Endothelial cell of umbilical vein (primary cell): ENCODE data around the gene PID1. TPM values are rescaled to one million over a fixed set of nuclear protein-coding genes. Genes with fewer than 3 reads are reported as not detected.

Experiments used
- BruUV-seq: library from RNA; stranded (reverse); fragments of 400-500 nt; replicated peaks from 2 replicates; lab custom pipeline; 2021; lab: Mats Ljungman, UMichigan
- CTCF ChIA-PET: fragments of 300-600, 350-600 bp; sonication (Branson Sonifier 250); formaldehyde crosslinking; loops from one replicate; lab custom pipeline; 2021; ENCODE audit warnings: antibody characterized with exemption, inconsistent platforms; lab: Charles Lee
- POLR2A ChIA-PET: fragments of 300-600, 350-600 bp; sonication (Branson Sonifier 250); formaldehyde crosslinking; loops from one replicate; lab custom pipeline; 2021; ENCODE audit warnings: antibody characterized with exemption, inconsistent platforms; lab: Charles Lee
- DNase-seq: peaks from one replicate; pipeline ENCODE4 v3.0.0-alpha.2; 2011; ENCODE audit warnings: low read depth, low spot score
- FAIRE-seq: peaks from 2 replicates; lab custom pipeline; 2011; peaks lifted over from hg19 to GRCh38; lab: Jason Lieb, UNC
- H2AFZ ChIP-seq: 2 replicates; pipeline ENCODE4 v1.6.0; 2012; ENCODE audit warnings: low read depth, low read length, control low read depth, inconsistent platforms
- H3K27ac ChIP-seq: 2 replicates; pipeline ENCODE4 v1.5.1; 2011; ENCODE audit warnings: low read depth, mild to moderate bottlenecking, control low read depth, low read length, moderate library complexity; ENCODE audit not compliant: insufficient read depth
- H3K27me3 ChIP-seq, 2 experiments: 2 replicates each; pipeline versions ENCODE4 v1.6.0 to v1.6.1; 2011; ENCODE audit warnings: low read length in 2 of 2, mixed read lengths in 1 of 2; ENCODE audit not compliant: control insufficient read depth in 2 of 2, insufficient read depth in 2 of 2
- H3K36me3 ChIP-seq, 2 experiments: 2 replicates in 1 of 2; 3 replicates in 1 of 2; pipeline ENCODE4 v1.5.1; 2011; ENCODE audit warnings: low read length in 2 of 2, mild to moderate bottlenecking in 1 of 2, moderate library complexity in 1 of 2; ENCODE audit not compliant: control insufficient read depth in 2 of 2, insufficient read depth in 2 of 2; ENCODE audit errors: extremely low read depth in 1 of 2
- H3K4me1 ChIP-seq: 3 replicates; pipeline ENCODE4 v1.5.1; 2011; ENCODE audit warnings: mild to moderate bottlenecking, low read length; ENCODE audit not compliant: control insufficient read depth, insufficient read depth; ENCODE audit errors: extremely low read depth
- H3K4me2 ChIP-seq: 2 replicates; pipeline ENCODE4 v1.6.1; 2011; ENCODE audit warnings: low read length, control low read depth, mixed read lengths; ENCODE audit not compliant: insufficient read depth
- H3K4me3 ChIP-seq, 3 experiments: fragments of 200-600 bp in 1 of 3; sonication (generic), shearing (Covaris generic) in 1 of 3; replicated peaks in 1 of 3; 2 replicates each; pipeline ENCODE4 v1.5.1; 2011 to 2016; ENCODE audit warnings: control low read depth in 3 of 3, low read length in 3 of 3, mild to moderate bottlenecking in 2 of 3, inconsistent platforms in 1 of 3, low read depth in 1 of 3, moderate library complexity in 1 of 3; ENCODE audit not compliant: insufficient read depth in 1 of 3
- H3K79me2 ChIP-seq: 2 replicates; pipeline ENCODE4 v1.6.0; 2012; ENCODE audit warnings: low read length, inconsistent platforms; ENCODE audit not compliant: control insufficient read depth, insufficient read depth
- H3K9ac ChIP-seq: replicated peaks from 2 replicates; pipeline ENCODE3; 2011; ENCODE audit warnings: low read length, control low read depth; ENCODE audit not compliant: insufficient read depth; ENCODE audit errors: extremely low read depth
- H3K9me1 ChIP-seq: replicated peaks from 3 replicates; pipeline ENCODE4 v1.6.0; 2011; ENCODE audit warnings: mild to moderate bottlenecking, low read length; ENCODE audit not compliant: control insufficient read depth, insufficient read depth; ENCODE audit errors: extremely low read depth
- H3K9me3 ChIP-seq: replicated peaks from 2 replicates; pipeline ENCODE4 v1.5.1; 2012; ENCODE audit warnings: low read length, inconsistent platforms; ENCODE audit not compliant: control insufficient read depth, insufficient read depth
- H4K20me1 ChIP-seq: replicated peaks from 2 replicates; pipeline ENCODE3; 2011; ENCODE audit warnings: mild to moderate bottlenecking, low read length; ENCODE audit not compliant: control insufficient read depth, insufficient read depth; ENCODE audit errors: extremely low read depth
- EZH2 ChIP-seq: IDR thresholded peaks from 2 replicates; pipeline ENCODE4 v1.6.1; 2012; ENCODE audit warnings: borderline replicate concordance, low read depth, mild to moderate bottlenecking, moderate library complexity, low read length, inconsistent platforms; ENCODE audit not compliant: severe bottlenecking
- FOS ChIP-seq: IDR thresholded peaks from 2 replicates; pipeline ENCODE4 v1.6.1; 2011; ENCODE audit warnings: mild to moderate bottlenecking, low read length, moderate library complexity, borderline replicate concordance; ENCODE audit not compliant: insufficient read depth
- GATA2 ChIP-seq: IDR thresholded peaks from 2 replicates; pipeline ENCODE4 v1.7.0; 2011; ENCODE audit warnings: low read depth, mild to moderate bottlenecking, moderate library complexity, mixed read lengths, low read length; ENCODE audit not compliant: insufficient read length, insufficient read depth
- JUN ChIP-seq: IDR thresholded peaks from 2 replicates; pipeline ENCODE4 v1.6.1; 2011; ENCODE audit warnings: borderline replicate concordance, low read depth; ENCODE audit not compliant: insufficient read length, insufficient read depth
- MYC ChIP-seq: IDR thresholded peaks from one replicate; pipeline ENCODE4 v1.6.1; 2011; ENCODE audit warnings: mild to moderate bottlenecking, low read depth, low read length
- POLR2A ChIP-seq: IDR thresholded peaks from 2 replicates; pipeline ENCODE4 v1.6.1; 2012; ENCODE audit warnings: low read depth, mild to moderate bottlenecking, control low read depth, low read length
- POLR2AphosphoS5 ChIP-seq: IDR thresholded peaks from 2 replicates; pipeline ENCODE4 v1.6.1; 2012; ENCODE audit warnings: low read depth, mild to moderate bottlenecking, control low read depth, low read length, moderate library complexity; ENCODE audit not compliant: insufficient read depth
- dilution Hi-C: fragments of 300-500 bp; cut with MboI; formaldehyde crosslinking; loops from one replicate; pipeline ENCODE4 v1.15.0; 2019; ENCODE audit warnings: low sequenced_read_pairs; ENCODE audit not compliant: extremely low pct_ligation_motif_present
- intact Hi-C: fragments of 100-400 bp; cut with micrococcal nuclease; formaldehyde crosslinking; loops from one replicate; pipeline ENCODE4 v1.10.0; 2022
- polyA plus RNA-seq, 4 experiments: library from polyadenylated mRNA; depleted of rRNA in 3 of 4; stranded (reverse) in 3 of 4; unstranded in 1 of 4; fragments of >200 nt; gene quantifications; 2 replicates each; pipeline versions ENCODE4 v1.2.1 to v1.2.3, GENCODE V29; 2011 to 2012; ENCODE audit warnings: missing spikeins in 1 of 4
- total RNA-seq: library from RNA; stranded (reverse); gene quantifications from 2 replicates; pipeline ENCODE4 v1.2.3, GENCODE V29; 2021
- TF ChIP-seq, protein P1 (sequence below): IDR thresholded peaks from 2 replicates; pipeline ENCODE4 v1.6.1; 2011; ENCODE audit not compliant: insufficient read depth, insufficient read length
- TF ChIP-seq, protein P2 (sequence below), 2 donors: IDR thresholded peaks; 1 replicate in 1 of 2; 2 replicates in 1 of 2; pipeline ENCODE4 v1.5.1; 2011; ENCODE audit warnings: low read length in 2 of 2, mild to moderate bottlenecking in 2 of 2, moderate library complexity in 2 of 2, control low read depth in 1 of 2, inconsistent platforms in 1 of 2, low read depth in 1 of 2; ENCODE audit not compliant: insufficient read depth in 1 of 2; ENCODE audit errors: extremely low read depth in 1 of 2

PID1 gene
- total and polyA plus RNA-seq, 2 donors (not counting 3 experiments of a cell fraction or from before 2014, with no cell fraction given) = not detected

DNA sequence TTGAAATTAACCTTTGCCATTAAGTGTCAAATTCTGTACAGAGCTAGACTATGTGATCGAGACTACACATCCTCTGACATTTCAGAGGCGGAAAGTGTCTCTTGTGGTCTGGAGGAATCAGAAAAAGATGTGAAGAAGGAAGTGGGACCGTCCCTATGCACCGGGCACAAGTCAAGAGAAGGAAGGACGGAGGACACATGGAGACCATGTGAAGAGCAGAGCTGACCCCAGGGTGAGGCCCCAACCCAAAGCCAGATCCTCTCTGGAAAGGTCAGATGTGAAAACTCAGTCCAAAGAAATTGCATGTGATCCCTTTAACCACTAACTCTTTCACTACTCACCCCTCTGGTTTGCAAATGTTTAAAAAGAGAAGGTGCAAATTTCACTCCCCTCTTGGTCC, 92.4 kb downstream of the PID1 start:
- CTCF ChIA-PET = no interaction called here
- H3K4me3 ChIP-seq = no peak overlapping the region
- H3K36me3 ChIP-seq = no peaks in the 10 kb centered on the region
- no peaks in the 10 kb centered on the region for H3K79me2 ChIP-seq
- no peak overlapping the region for H3K9ac ChIP-seq
- DNase-seq (no peak), FAIRE-seq (no peak)
- POLR2A ChIA-PET = no interaction called here
- no peaks in the 10 kb centered on the region for H3K4me1 ChIP-seq
- no peak overlapping the region for H3K27ac ChIP-seq
- H2AFZ ChIP-seq = no peak overlapping the region
- TF ChIP-seq GATA2 (no peak), POLR2AphosphoS5 (no peak), FOS (no peak), EZH2 (no peak), JUN (no peak), MYC (no peak), POLR2A (no peak)
- TF ChIP-seq, protein P1, sequence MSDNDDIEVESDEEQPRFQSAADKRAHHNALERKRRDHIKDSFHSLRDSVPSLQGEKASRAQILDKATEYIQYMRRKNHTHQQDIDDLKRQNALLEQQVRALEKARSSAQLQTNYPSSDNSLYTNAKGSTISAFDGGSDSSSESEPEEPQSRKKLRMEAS = no peak
- TF ChIP-seq, protein P2, sequence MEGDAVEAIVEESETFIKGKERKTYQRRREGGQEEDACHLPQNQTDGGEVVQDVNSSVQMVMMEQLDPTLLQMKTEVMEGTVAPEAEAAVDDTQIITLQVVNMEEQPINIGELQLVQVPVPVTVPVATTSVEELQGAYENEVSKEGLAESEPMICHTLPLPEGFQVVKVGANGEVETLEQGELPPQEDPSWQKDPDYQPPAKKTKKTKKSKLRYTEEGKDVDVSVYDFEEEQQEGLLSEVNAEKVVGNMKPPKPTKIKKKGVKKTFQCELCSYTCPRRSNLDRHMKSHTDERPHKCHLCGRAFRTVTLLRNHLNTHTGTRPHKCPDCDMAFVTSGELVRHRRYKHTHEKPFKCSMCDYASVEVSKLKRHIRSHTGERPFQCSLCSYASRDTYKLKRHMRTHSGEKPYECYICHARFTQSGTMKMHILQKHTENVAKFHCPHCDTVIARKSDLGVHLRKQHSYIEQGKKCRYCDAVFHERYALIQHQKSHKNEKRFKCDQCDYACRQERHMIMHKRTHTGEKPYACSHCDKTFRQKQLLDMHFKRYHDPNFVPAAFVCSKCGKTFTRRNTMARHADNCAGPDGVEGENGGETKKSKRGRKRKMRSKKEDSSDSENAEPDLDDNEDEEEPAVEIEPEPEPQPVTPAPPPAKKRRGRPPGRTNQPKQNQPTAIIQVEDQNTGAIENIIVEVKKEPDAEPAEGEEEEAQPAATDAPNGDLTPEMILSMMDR (IDR thresholded peaks at IDR 0.05; ENCODE audit: extremely low read depth in 1 of 2, insufficient read depth in 1 of 2, low read depth in 1 of 2, low read length in 2 of 2) = no peak
- no peaks in the 10 kb centered on the region for H3K9me1 ChIP-seq
- no peak overlapping the region for H3K4me2 ChIP-seq
- dilution Hi-C loops (no loop called here), intact Hi-C loops (no loop called here)
- peaks cover 3% of the 10 kb centered on the region for H3K9me3 ChIP-seq
- no TSS peak for BruUV-seq
- no peaks in the 10 kb centered on the region for H4K20me1 ChIP-seq
- no peaks in the 10 kb centered on the region for H3K27me3 ChIP-seq
